ENCODE data around the gene DIS3L. TPM values are rescaled to one million over a fixed set of nuclear protein-coding genes. Genes with fewer than 3 reads are reported as not detected.

The DIS3L gene
- polyA plus RNA-seq, 2 of the 4 experiments (the other 2 are of a cell fraction): 43.6 to 64.3 TPM

DNA sequence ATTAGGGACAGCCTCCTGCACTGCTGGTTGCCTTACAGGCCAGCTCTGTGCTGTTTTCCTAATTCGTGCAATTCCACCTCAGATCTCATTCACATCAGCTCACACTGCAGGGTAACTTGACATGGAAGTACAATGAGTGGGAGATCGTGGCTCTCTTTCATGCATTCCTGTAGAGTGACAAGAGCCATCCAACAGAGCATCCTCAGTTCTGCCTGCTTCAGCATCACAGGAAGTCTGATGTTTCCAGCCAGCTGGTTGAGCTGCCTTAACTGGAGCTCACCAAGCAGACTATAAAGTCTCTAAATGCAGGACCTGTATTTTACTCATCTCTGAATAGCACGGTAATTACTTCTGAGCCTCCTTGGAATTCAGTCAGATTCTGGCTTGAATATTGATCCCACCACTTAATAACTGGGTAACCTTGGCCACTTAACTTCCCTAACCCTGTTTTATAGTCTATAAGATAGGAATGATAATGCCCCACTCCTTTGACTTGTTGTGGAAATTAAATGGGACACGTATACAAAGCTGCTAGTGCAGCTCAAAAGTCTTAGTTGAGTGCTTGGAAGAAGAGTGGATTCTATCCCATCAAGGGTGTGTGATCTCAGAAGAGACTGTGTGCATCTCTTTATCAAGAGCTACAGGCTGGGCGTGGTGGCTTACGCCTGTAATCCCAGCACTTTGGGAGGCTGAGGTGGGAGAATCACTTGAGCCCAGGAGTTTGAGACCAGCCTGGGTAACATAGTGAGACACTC, 1.4 kb upstream of the DIS3L start:
- CTCF ChIA-PET: interaction anchor here (0.6 to 4.3 kb wide), 9 partner anchors 21 to 696 kb away, joined by 3 to 25 read pairs (median 4); partner anchors contain the start of gene SNAPC5

GRCh38 chr15:66292571-66293418, 573 bp upstream of the DIS3L start:
- ChIA-PET CTCF (interaction anchor here (0.6 to 4.3 kb wide), 7 partner anchors 41 to 697 kb away, joined by 3 to 25 read pairs (median 4); partner anchors contain the start of gene SNAPC5), POLR2A (interaction anchor here (0.7 to 1.2 kb wide), 2 partner anchors 63 to 423 kb away, joined by 3 read pairs; partner anchors contain the start of genes RAB11A and TIPIN)
- Histone ChIP-seq H3K4me3 (peak overlapping the region; percentile 51), H3K4me1 (peaks cover 28% of the 10 kb centered on the region), H3K4me2 (peak overlapping the region; percentile 78), H3K27ac (peak overlapping the region; percentile 95), H3K9me3 (no peaks in the 10 kb centered on the region)
- FAIRE-seq (no peak), DNase-seq (ENCODE audit: low read depth in 1 of 2, low spot score in 1 of 2) (no peak), ATAC-seq (peak in 1 of 2 experiments; percentile 1; a peak in 3 of 6 replicates)
- 38% methylated on average over 22 of the region's 22 CpGs for WGBS (ENCODE audit: missing lambda C conversion rate)
- TF ChIP-seq E2F6 (IDR thresholded peaks at IDR 0.05; ENCODE audit: borderline replicate concordance, low read depth) (no peak), SMC3 (IDR thresholded peaks at IDR 0.05) (no peak), JUN (IDR thresholded peaks at IDR 0.05) (no peak), MAX (IDR thresholded peaks at IDR 0.05) (peak; percentile 62; the same call in 1 of the 2 replicates), PHF8 (IDR thresholded peaks at IDR 0.05; ENCODE audit: borderline replicate concordance, low read depth) (peak; percentile 92), MAFK (IDR thresholded peaks at IDR 0.05; ENCODE audit: partially characterized antibody) (no peak), HMGXB4 (CRISPR knock-in tag; IDR thresholded peaks at IDR 0.05; ENCODE audit: borderline replicate concordance) (no peak), CEBPB (IDR thresholded peaks at IDR 0.05) (no peak), FOXS1 (CRISPR knock-in tag; IDR thresholded peaks at IDR 0.05) (no peak)
- TF ChIP-seq, protein P1, sequence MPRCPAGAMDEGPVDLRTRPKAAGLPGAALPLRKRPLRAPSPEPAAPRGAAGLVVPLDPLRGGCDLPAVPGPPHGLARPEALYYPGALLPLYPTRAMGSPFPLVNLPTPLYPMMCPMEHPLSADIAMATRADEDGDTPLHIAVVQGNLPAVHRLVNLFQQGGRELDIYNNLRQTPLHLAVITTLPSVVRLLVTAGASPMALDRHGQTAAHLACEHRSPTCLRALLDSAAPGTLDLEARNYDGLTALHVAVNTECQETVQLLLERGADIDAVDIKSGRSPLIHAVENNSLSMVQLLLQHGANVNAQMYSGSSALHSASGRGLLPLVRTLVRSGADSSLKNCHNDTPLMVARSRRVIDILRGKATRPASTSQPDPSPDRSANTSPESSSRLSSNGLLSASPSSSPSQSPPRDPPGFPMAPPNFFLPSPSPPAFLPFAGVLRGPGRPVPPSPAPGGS (IDR thresholded peaks at IDR 0.05): no peak
- TF ChIP-seq, protein P2, sequence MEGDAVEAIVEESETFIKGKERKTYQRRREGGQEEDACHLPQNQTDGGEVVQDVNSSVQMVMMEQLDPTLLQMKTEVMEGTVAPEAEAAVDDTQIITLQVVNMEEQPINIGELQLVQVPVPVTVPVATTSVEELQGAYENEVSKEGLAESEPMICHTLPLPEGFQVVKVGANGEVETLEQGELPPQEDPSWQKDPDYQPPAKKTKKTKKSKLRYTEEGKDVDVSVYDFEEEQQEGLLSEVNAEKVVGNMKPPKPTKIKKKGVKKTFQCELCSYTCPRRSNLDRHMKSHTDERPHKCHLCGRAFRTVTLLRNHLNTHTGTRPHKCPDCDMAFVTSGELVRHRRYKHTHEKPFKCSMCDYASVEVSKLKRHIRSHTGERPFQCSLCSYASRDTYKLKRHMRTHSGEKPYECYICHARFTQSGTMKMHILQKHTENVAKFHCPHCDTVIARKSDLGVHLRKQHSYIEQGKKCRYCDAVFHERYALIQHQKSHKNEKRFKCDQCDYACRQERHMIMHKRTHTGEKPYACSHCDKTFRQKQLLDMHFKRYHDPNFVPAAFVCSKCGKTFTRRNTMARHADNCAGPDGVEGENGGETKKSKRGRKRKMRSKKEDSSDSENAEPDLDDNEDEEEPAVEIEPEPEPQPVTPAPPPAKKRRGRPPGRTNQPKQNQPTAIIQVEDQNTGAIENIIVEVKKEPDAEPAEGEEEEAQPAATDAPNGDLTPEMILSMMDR (IDR thresholded peaks at IDR 0.05): no peak

More for the DNA sequence above, 1.4 kb upstream of the DIS3L start:
- peaks cover 31% of the 10 kb centered on the region for H3K4me1 ChIP-seq
- WGBS (ENCODE audit: missing lambda C conversion rate): 91% methylated on average over 6 of the region's 6 CpGs
- H3K4me2 ChIP-seq: peak overlapping the region; percentile 78
- ATAC-seq: no peak
- POLR2A ChIA-PET: no interaction called here
- no peak for DNase-seq (ENCODE audit: low read depth in 1 of 2, low spot score in 1 of 2)
- no peak overlapping the region for H3K4me3 ChIP-seq
- no peak for TF ChIP-seq RAD21 (conservative IDR thresholded peaks at IDR 0.05 in 1 of 2, IDR thresholded peaks at IDR 0.05 in 1 of 2)
- no peak for TF ChIP-seq FOSL2 (IDR thresholded peaks at IDR 0.05)
- no peak for TF ChIP-seq FOSL2 (CRISPR knock-in tag; IDR thresholded peaks at IDR 0.05)
- TF ChIP-seq CHD2 (IDR thresholded peaks at IDR 0.05; ENCODE audit: low read length, partially characterized antibody): no peak
- no peak for TF ChIP-seq SREBF2 (IDR thresholded peaks at IDR 0.05)
- no peak for TF ChIP-seq KDM5A (IDR thresholded peaks at IDR 0.05)
- TF ChIP-seq EP300 (IDR thresholded peaks at IDR 0.05): no peak
- no peak for TF ChIP-seq ELK1 (IDR thresholded peaks at IDR 0.05; ENCODE audit: low read depth, low read length)
- TF ChIP-seq CBX2 (IDR thresholded peaks at IDR 0.05; ENCODE audit: borderline replicate concordance, low read depth): no peak
- H3K27ac ChIP-seq: peak overlapping the region in 1 of 2 experiments; percentile 95; a peak in 2 of 6 replicates
- H3K9me3 ChIP-seq: no peaks in the 10 kb centered on the region
- no peak for FAIRE-seq

Measured in A549 (cell line).